ENCODE measurements around the gene RIPPLY2.
"Not testable (repeated sequence)": the region's sequence is repeated elsewhere in the genome, so short reads cannot be mapped to it uniquely, and the experiment has no call there.

RIPPLY2 gene

GRCh38 chr6:83853178-83854000 is at the start of gene RIPPLY2:
RIPPLY2 (plus strand) TSS chr6:83853360; CDS start chr6:83853417, 57 bp downstream.
- DNase-seq, result peak in 55 of 56 donors; percentile 12 to 87 (median 67)

GRCh38 chr6:83803492-83803891 is 49.7 kb upstream of the RIPPLY2 start:
- DNase-seq, result not testable (repeated sequence)

- no peak for DNase-seq
Measured at GRCh38 chr6:83804886-83805285, 48.3 kb upstream of the RIPPLY2 start.

- no peak for DNase-seq
Measured at GRCh38 chr6:83808005-83808404, 45.2 kb upstream of the RIPPLY2 start.

GRCh38 chr6:83808926-83809325 is 44.2 kb upstream of the RIPPLY2 start:
- DNase-seq, result no peak

- DNase-seq, result no peak
Measured at GRCh38 chr6:83812595-83812994, 40.6 kb upstream of the RIPPLY2 start.

GRCh38 chr6:83815631-83816272 is 37.4 kb upstream of the RIPPLY2 start:
- DNase-seq, result no peak

- DNase-seq, result no peak
Measured at GRCh38 chr6:83822629-83823169, 30.5 kb upstream of the RIPPLY2 start.

- DNase-seq, result peak in 1 of 56 donors; percentile 2
Measured at GRCh38 chr6:83824388-83824801, 28.8 kb upstream of the RIPPLY2 start.

GRCh38 chr6:83824831-83825230 is 28.3 kb upstream of the RIPPLY2 start:
- DNase-seq, result no peak

GRCh38 chr6:83827050-83827449 is 26.1 kb upstream of the RIPPLY2 start:
- peak in 16 of 56 donors; percentile 1 to 40 (median 14) for DNase-seq

- no peak for DNase-seq
Measured at GRCh38 chr6:83838727-83839126, 14.4 kb upstream of the RIPPLY2 start.

GRCh38 chr6:83844170-83844569 is 9.0 kb upstream of the RIPPLY2 start:
- DNase-seq, result no peak

GRCh38 chr6:83846291-83846690 is 6.9 kb upstream of the RIPPLY2 start:
- no peak for DNase-seq

- no peak for DNase-seq
Measured at GRCh38 chr6:83847179-83847578, 6.0 kb upstream of the RIPPLY2 start.

- no peak for DNase-seq
Measured at GRCh38 chr6:83849127-83849526, 4.0 kb upstream of the RIPPLY2 start.

- no peak for DNase-seq
Measured at GRCh38 chr6:83849610-83850009, 3.5 kb upstream of the RIPPLY2 start.

GRCh38 chr6:83852528-83853177 is 507 bp upstream of the RIPPLY2 start:
- peak in 1 of 56 donors; percentile 48 for DNase-seq

- peak in 19 of 56 donors; percentile 28 to 71 (median 55) for DNase-seq
Measured at GRCh38 chr6:83854001-83854501, 891 bp downstream of the RIPPLY2 start.

- no peak for DNase-seq
Measured at GRCh38 chr6:83854766-83855165, 1.6 kb downstream of the RIPPLY2 start.
